Spleen (tissue), 7 donors: ENCODE results near the gene SREK1.

Experiments
- POLR2A ChIP-seq, 3 donors: fragments of 450-650 bp; IDR thresholded peaks; one replicate each; pipeline ENCODE4 v1.5.1; 2017; ENCODE audit warnings: antibody characterized with exemption in 3 of 3, mild to moderate bottlenecking in 1 of 3
- POLR2AphosphoS5 ChIP-seq, 3 donors: sonication (generic); formaldehyde crosslinking; IDR thresholded peaks; one replicate each; pipeline ENCODE4 v1.5.1; 2017; ENCODE audit warnings: antibody characterized with exemption in 3 of 3
- TF ChIP-seq, protein P1 (sequence below), 11 experiments: fragments of 200-600 bp in 7 of 11; fragments of 450-650 bp in 4 of 11; sonication (generic) in 4 of 11; IDR thresholded peaks in 8 of 11; conservative IDR thresholded peaks in 3 of 11; 1 replicate in 7 of 11; 2 replicates in 4 of 11; pipeline versions ENCODE4 v1.4.0 to v1.8.0; 2016 to 2021; ENCODE audit warnings: antibody characterized with exemption in 11 of 11, inconsistent platforms in 4 of 11, mild to moderate bottlenecking in 1 of 11
- donor health status: DM: no; HTN: no; CAD: no; lungs with moderate emphysema.
- donor health status: DM: no; HTN: no; CAD: no.
- donor health status: DM: no; HTN: no; CAD: no.

DNA sequence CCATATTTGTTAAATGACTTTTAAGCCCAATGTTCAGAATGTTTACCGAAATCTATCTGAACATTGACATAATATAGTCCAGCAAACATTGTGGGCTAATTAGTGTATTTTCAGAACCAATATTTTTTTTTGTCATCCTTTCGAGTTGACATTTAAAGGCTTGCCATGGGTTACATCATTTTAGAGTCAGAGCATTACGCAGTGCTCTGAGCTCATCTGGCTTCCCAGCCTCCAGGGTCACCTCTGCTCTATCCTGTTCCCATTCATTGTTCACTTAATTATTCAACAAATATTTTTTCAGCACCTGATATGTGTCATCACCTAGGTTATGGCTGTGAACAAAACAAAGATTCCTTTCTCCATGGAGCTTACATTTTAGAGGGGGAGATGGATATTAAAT, 80.2 kb downstream of the SREK1 start:
- TF ChIP-seq, protein P1, sequence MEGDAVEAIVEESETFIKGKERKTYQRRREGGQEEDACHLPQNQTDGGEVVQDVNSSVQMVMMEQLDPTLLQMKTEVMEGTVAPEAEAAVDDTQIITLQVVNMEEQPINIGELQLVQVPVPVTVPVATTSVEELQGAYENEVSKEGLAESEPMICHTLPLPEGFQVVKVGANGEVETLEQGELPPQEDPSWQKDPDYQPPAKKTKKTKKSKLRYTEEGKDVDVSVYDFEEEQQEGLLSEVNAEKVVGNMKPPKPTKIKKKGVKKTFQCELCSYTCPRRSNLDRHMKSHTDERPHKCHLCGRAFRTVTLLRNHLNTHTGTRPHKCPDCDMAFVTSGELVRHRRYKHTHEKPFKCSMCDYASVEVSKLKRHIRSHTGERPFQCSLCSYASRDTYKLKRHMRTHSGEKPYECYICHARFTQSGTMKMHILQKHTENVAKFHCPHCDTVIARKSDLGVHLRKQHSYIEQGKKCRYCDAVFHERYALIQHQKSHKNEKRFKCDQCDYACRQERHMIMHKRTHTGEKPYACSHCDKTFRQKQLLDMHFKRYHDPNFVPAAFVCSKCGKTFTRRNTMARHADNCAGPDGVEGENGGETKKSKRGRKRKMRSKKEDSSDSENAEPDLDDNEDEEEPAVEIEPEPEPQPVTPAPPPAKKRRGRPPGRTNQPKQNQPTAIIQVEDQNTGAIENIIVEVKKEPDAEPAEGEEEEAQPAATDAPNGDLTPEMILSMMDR (IDR thresholded peaks at IDR 0.05 in 8 of 11, conservative IDR thresholded peaks at IDR 0.05 in 3 of 11) = no peak
- TF ChIP-seq POLR2AphosphoS5 (IDR thresholded peaks at IDR 0.05) (no peak), POLR2A (IDR thresholded peaks at IDR 0.05) (no peak)
